Fibroblast of lung (primary cell): ENCODE results near the gene GRID1.

Source experiments
- CTCF ChIP-seq, 2 donors: IDR thresholded peaks in 1 of 2; conservative IDR thresholded peaks in 1 of 2; 1 replicate in 1 of 2; 2 replicates in 1 of 2; pipeline ENCODE4 v1.5.1; 2011 to 2012; ENCODE audit warnings: low read length in 2 of 2, control low read depth in 1 of 2, inconsistent platforms in 1 of 2, low read depth in 1 of 2, mild to moderate bottlenecking in 1 of 2
- EZH2 ChIP-seq: IDR thresholded peaks from 2 replicates; pipeline ENCODE4 v1.5.1; 2012; ENCODE audit warnings: low read length, control low read depth, mild to moderate bottlenecking; ENCODE audit errors: missing control alignments

- no peak for TF ChIP-seq CTCF (conservative IDR thresholded peaks at IDR 0.05 in 1 of 2, IDR thresholded peaks at IDR 0.05 in 1 of 2; ENCODE audit: low read depth in 1 of 2, low read length in 2 of 2)
- no peak for TF ChIP-seq EZH2
Measured at GRCh38 chr10:86341361-86341811, 25.2 kb downstream of the GRID1 start.
